GM18520 (cell line): ENCODE measurements around the gene TSKU.

ENCODE experiments used
- ATAC-seq: cut with Tn5 transposase; IDR thresholded peaks from one replicate; pipeline ENCODE4 v1.9.1; 2021; ENCODE audit not compliant: unreplicated experiment

Gene TSKU

DNA sequence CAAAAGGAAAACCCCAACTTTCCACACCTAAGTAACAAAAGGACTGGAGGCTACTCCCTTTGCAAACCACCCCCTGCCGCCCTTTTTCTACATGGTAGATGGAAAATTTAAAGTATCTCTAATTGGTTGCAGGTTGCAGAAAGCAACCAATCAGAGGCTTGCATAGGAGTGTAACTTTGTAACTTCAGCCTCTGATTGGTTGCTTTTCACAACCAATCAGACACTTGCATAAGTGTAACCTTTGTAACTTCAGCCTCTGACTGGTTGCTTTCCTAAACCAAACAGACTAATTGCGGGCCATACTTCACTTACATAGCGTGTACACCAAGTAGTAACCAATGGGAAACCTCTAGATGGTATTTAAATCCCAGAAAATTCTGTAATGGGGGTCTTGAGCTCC lies 60.8 kb downstream of the TSKU start:
- ATAC-seq, result no peak

DNA sequence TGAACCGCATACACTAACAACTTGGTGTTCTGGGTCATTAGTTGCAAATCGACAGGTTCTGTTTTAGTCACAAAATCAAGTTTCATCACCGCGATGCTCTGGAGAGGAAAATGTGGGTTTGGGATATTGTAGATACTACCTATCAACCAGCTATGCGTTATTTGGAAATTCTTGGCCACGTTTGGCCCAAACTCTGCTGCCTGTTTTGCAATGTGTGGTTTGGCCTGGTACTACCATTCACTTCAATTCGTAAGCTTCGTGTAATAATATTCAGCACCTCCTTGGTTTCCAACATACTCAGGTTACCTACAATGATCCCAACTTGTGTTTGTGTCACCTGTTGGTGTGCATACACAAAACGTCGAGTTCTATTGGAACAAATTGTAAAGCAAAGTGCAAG lies 61.4 kb downstream of the TSKU start:
- no peak for ATAC-seq

DNA sequence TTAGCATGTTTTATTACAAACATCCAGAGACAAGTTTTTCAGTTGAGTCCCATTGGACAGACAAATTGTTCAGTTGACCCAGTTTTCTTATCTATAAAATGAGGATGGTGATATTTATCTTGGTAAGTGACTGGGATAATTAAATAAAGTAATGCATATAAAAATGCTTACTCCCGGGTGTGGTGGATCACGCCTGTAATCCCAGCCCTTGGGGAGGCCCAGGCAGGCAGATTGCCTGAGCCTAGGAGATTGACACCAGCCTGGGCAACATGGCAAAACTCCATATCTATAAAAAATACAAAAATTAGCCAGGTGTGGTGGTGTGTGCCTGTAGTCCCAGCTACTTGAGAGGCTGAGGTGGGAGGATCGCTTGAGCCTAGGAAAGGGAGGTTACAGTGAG lies 61.9 kb downstream of the TSKU start:
- ATAC-seq, result no peak

DNA sequence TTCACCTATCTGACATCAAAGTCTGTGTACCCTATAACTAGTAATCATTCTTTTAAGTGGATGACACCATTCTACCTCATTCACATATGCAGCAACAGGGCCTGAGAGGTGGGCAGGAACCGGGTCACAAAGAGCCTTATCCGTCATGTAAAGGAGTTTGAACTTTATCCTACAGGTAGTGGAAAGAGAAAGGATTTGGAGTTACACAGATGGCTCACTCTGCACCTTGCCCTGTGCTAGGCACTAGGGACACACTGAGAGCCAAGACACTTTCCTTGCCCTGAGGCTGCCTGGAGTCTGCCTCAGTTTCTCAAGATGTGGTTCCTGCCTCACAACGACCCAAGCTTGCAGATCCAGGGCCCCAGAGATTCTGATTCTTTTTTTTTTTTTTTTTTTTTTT lies 63.3 kb downstream of the TSKU start:
- ATAC-seq, result no peak
